Osteocyte (in vitro differentiated cells): ENCODE data around the gene SLC6A1. TPM values are rescaled to one million over a fixed set of nuclear protein-coding genes. Genes with fewer than 3 reads are reported as not detected.

Experiments
- DNase-seq: peaks from one replicate; pipeline ENCODE4 v3.0.0; 2021; ENCODE audit warnings: mixed read lengths; ENCODE audit not compliant: unreplicated experiment; ENCODE audit errors: extremely low spot score
- H3K27ac Mint-ChIP-seq: one replicate; pipeline ENCODE4 v1.8.0; 2021; ENCODE audit warnings: mild to moderate bottlenecking, mixed read lengths; ENCODE audit not compliant: unreplicated experiment
- H3K27me3 Mint-ChIP-seq: one replicate; pipeline ENCODE4 v1.8.0; 2021; ENCODE audit warnings: mixed read lengths; ENCODE audit not compliant: unreplicated experiment
- H3K36me3 Mint-ChIP-seq: one replicate; pipeline ENCODE4 v1.8.0; 2021; ENCODE audit warnings: mixed read lengths; ENCODE audit not compliant: unreplicated experiment
- H3K4me1 Mint-ChIP-seq: one replicate; pipeline ENCODE4 v1.8.0; 2021; ENCODE audit warnings: mixed read lengths; ENCODE audit not compliant: unreplicated experiment
- H3K4me3 Mint-ChIP-seq: one replicate; pipeline ENCODE4 v1.8.0; 2021; ENCODE audit warnings: mild to moderate bottlenecking, moderate library complexity, mixed read lengths; ENCODE audit not compliant: unreplicated experiment
- H3K9me3 Mint-ChIP-seq: one replicate; pipeline ENCODE4 v1.8.0; 2021; ENCODE audit warnings: mixed read lengths; ENCODE audit not compliant: unreplicated experiment
- total RNA-seq: library from RNA; stranded (reverse); gene quantifications from 2 replicates; pipeline ENCODE4 v1.2.1, GENCODE V29; 2021
- TF ChIP-seq, protein P1 (sequence below): fragments of 200-600 bp; sonication (generic); IDR thresholded peaks from 2 replicates; pipeline ENCODE4 v1.5.0; 2021; ENCODE audit warnings: antibody characterized with exemption, mild to moderate bottlenecking, moderate library complexity

The SLC6A1 gene
- total RNA-seq, 1 donor from 2014 or later = 38.4 TPM

DNA sequence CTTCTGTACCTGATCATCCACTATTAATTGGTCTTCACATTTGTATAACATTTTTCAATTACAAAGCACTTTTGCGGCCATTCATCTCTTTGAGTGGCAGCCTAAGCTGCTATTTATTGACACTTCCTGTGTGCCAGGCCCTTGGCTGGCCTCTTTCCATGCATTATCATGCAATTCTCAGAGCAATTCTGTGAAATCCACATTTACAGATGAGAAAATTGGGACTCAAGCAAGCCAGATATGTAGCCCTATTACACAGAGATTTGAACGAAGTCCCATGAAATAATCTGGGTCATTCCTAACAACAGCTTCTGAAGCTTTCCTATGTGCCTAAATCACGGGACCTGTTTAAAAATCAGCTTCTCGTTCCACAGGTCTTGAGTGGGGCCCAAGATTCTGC lies 17.4 kb downstream of the SLC6A1 start:
- Mint-ChIP-seq H3K36me3 (peaks cover 4% of the 10 kb centered on the region), H3K4me1 (peaks cover 8% of the 10 kb centered on the region), H3K27ac (no peak overlapping the region), H3K27me3 (peaks cover 59% of the 10 kb centered on the region), H3K4me3 (no peak overlapping the region), H3K9me3 (no peaks in the 10 kb centered on the region)
- TF ChIP-seq, protein P1, sequence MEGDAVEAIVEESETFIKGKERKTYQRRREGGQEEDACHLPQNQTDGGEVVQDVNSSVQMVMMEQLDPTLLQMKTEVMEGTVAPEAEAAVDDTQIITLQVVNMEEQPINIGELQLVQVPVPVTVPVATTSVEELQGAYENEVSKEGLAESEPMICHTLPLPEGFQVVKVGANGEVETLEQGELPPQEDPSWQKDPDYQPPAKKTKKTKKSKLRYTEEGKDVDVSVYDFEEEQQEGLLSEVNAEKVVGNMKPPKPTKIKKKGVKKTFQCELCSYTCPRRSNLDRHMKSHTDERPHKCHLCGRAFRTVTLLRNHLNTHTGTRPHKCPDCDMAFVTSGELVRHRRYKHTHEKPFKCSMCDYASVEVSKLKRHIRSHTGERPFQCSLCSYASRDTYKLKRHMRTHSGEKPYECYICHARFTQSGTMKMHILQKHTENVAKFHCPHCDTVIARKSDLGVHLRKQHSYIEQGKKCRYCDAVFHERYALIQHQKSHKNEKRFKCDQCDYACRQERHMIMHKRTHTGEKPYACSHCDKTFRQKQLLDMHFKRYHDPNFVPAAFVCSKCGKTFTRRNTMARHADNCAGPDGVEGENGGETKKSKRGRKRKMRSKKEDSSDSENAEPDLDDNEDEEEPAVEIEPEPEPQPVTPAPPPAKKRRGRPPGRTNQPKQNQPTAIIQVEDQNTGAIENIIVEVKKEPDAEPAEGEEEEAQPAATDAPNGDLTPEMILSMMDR = no peak
- no peak for DNase-seq

DNA sequence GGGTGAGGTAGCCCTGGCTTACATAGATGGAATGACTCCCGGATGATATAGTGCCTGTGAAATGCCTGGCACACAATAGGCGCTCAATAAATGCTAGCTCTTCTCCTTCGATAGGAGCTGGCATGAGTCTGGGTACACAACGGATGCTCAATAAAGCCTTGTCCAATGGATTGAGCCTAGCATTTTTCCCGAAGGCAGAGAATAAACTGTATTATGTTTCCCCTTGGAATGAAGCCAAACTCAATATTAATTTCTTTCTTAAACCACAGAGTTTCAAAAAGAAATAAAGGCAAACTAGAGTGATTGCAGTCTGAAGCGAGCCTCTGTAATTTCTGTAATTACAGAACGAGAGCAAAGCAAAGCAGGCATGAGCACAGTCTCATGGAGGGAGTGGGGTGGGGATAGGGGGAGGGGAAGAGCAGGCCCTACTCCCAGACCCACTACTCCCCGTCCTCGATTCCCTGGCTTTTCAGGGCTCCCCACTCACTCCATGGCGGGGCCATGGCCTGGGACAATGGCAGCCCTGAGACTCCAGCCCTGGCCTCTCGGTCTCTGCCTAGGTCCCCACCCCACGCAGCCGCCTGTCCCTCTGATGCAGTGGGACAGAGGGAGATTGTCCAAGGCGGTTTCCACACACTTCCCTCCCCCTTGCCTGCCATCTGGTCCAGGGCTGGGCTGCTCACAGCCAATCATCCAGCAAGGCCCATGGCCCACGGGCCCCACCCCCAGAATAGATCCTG lies 18.0 kb downstream of the SLC6A1 start:
- peaks cover 4% of the 10 kb centered on the region for H3K36me3 Mint-ChIP-seq
- DNase-seq = no peak
- H3K4me1 Mint-ChIP-seq = peaks cover 7% of the 10 kb centered on the region
- no peak overlapping the region for H3K27ac Mint-ChIP-seq
- no peaks in the 10 kb centered on the region for H3K9me3 Mint-ChIP-seq
- peaks cover 58% of the 10 kb centered on the region for H3K27me3 Mint-ChIP-seq
- no peak overlapping the region for H3K4me3 Mint-ChIP-seq
- TF ChIP-seq, protein P1 = no peak

DNA sequence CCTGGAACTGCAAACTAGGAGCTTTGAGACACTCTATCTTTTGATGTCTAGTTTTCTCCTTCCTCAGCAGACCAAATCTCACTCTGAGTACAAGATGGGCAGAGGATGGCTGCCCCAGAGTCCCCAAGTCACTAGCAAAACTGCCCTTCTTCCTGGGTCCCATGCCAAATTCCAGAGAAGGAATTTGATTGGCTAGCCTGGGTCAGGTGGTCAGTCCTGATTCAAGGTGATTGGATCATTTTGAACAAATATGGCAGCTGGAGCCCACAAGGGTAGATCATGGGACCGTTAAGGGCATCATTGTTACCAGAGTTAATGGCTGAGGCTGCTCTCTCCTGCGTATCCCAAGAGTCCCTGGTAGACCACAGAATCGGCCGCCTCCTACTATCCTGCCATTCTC lies 21.7 kb downstream of the SLC6A1 start:
- no peaks in the 10 kb centered on the region for H3K9me3 Mint-ChIP-seq
- TF ChIP-seq, protein P1 = no peak
- no peak overlapping the region for H3K4me3 Mint-ChIP-seq
- no peak overlapping the region for H3K27ac Mint-ChIP-seq
- H3K27me3 Mint-ChIP-seq = peaks cover 42% of the 10 kb centered on the region
- peaks cover 5% of the 10 kb centered on the region for H3K36me3 Mint-ChIP-seq
- DNase-seq = no peak
- peaks cover 7% of the 10 kb centered on the region for H3K4me1 Mint-ChIP-seq

DNA sequence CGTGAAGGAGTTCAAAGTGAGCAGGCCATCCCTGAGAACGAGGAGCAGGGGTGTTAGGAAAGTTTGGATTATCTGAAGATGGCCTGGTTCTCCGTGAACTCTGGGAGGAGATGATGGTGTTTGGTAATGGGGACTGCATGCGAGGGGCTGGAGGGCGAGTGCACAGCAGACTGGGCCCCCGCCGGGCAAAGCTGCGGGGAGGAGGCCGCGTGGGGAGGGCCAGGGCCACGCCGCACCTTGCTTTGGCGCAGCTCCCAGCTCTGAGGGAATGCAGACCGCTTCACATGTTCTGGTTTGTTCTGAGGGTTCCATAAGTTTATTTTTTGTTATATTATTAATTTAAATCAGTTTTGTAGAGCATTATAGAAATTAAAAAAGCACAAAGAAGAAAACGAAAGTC lies 22.2 kb downstream of the SLC6A1 start:
- H3K27ac Mint-ChIP-seq = no peak overlapping the region
- DNase-seq = no peak
- peaks cover 46% of the 10 kb centered on the region for H3K27me3 Mint-ChIP-seq
- peaks cover 5% of the 10 kb centered on the region for H3K4me1 Mint-ChIP-seq
- H3K4me3 Mint-ChIP-seq = no peak overlapping the region
- H3K36me3 Mint-ChIP-seq = peaks cover 5% of the 10 kb centered on the region
- TF ChIP-seq, protein P1 = no peak
- H3K9me3 Mint-ChIP-seq = no peaks in the 10 kb centered on the region

DNA sequence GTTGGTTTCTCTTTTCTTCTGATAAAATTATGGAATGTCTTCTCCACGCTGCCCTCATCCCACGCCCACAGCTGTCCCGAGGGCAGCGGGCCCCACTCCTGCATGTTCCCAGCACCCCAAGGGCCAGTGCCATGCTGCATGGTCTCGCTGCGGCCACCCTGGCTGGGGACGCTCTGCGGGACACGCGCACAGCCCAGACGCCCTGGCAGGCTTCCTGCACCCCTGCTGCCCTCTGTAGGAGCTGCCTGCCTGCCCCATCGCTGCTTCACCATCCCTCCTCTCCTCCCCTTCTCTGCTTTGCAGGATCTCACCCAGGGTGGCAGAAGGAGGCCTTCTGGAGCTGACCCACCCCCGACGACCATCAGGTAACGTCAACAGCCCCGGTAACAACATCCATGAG lies 22.8 kb downstream of the SLC6A1 start:
- no peaks in the 10 kb centered on the region for H3K9me3 Mint-ChIP-seq
- H3K27me3 Mint-ChIP-seq = peaks cover 46% of the 10 kb centered on the region
- TF ChIP-seq, protein P1 = no peak
- H3K4me1 Mint-ChIP-seq = peaks cover 2% of the 10 kb centered on the region
- no peak overlapping the region for H3K27ac Mint-ChIP-seq
- DNase-seq = no peak
- H3K36me3 Mint-ChIP-seq = peaks cover 5% of the 10 kb centered on the region
- no peak overlapping the region for H3K4me3 Mint-ChIP-seq
